ENCODE results near the gene LMAN1. TPM values are rescaled to one million over a fixed set of nuclear protein-coding genes. Genes with fewer than 3 reads are reported as not detected.

LMAN1 gene
- total RNA-seq, 1 donor from 2014 or later, result 82.5 TPM

DNA sequence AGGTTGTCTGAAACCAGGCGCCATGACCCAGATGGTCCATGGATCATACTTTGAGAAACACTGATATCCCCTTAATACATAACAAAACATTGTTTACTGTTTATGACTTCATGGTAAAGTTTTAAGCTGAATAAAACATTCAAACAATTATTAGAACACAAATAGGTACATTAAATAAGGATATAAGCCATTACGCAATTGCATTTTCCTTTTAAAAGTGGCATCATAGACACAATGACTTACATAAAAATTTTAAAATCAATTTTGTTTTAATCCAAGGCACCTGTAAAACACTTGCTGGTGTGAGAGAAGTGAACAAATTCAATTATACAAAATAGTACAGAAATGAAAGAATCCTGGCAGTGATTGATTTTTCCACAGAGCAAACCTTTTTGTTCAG lies 30.4 kb downstream of the LMAN1 start:
- no peaks in the 10 kb centered on the region for H3K4me1 Mint-ChIP-seq (ENCODE audit: unreplicated experiment)
- no peak for DNase-seq (ENCODE audit: extremely low spot score, unreplicated experiment)
- TF ChIP-seq, protein P1, sequence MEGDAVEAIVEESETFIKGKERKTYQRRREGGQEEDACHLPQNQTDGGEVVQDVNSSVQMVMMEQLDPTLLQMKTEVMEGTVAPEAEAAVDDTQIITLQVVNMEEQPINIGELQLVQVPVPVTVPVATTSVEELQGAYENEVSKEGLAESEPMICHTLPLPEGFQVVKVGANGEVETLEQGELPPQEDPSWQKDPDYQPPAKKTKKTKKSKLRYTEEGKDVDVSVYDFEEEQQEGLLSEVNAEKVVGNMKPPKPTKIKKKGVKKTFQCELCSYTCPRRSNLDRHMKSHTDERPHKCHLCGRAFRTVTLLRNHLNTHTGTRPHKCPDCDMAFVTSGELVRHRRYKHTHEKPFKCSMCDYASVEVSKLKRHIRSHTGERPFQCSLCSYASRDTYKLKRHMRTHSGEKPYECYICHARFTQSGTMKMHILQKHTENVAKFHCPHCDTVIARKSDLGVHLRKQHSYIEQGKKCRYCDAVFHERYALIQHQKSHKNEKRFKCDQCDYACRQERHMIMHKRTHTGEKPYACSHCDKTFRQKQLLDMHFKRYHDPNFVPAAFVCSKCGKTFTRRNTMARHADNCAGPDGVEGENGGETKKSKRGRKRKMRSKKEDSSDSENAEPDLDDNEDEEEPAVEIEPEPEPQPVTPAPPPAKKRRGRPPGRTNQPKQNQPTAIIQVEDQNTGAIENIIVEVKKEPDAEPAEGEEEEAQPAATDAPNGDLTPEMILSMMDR (conservative IDR thresholded peaks at IDR 0.05), result no peak
- H3K9me3 Mint-ChIP-seq, result no peaks in the 10 kb centered on the region
- H3K27me3 Mint-ChIP-seq, result no peaks in the 10 kb centered on the region
- no peak overlapping the region for H3K27ac Mint-ChIP-seq
- peaks cover 45% of the 10 kb centered on the region for H3K36me3 Mint-ChIP-seq
- H3K4me3 Mint-ChIP-seq, result no peak overlapping the region

DNA sequence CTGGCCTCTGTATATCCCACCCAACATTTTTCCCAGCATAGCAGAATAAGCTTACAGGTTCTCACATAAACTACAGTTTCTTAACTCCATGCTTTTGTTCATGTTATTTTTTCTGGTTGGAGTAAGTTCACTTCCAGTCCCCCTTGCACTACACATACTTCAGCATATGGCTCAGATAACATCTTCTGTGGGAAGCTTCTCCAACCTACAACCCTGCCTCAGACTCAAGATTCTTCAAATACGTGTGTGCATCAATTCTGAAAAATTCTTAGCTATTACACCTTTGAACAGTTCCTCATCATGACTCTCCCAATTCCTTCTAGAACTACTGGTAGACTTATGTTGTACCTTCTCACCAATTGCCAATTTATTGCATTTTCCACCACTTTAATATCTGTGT lies 33.1 kb downstream of the LMAN1 start:
- no peaks in the 10 kb centered on the region for H3K4me1 Mint-ChIP-seq (ENCODE audit: unreplicated experiment)
- no peaks in the 10 kb centered on the region for H3K27me3 Mint-ChIP-seq
- no peak overlapping the region for H3K4me3 Mint-ChIP-seq
- TF ChIP-seq, protein P1 (conservative IDR thresholded peaks at IDR 0.05), result no peak
- no peak overlapping the region for H3K27ac Mint-ChIP-seq
- DNase-seq (ENCODE audit: extremely low spot score, unreplicated experiment), result no peak
- no peaks in the 10 kb centered on the region for H3K9me3 Mint-ChIP-seq
- peaks cover 38% of the 10 kb centered on the region for H3K36me3 Mint-ChIP-seq

DNA sequence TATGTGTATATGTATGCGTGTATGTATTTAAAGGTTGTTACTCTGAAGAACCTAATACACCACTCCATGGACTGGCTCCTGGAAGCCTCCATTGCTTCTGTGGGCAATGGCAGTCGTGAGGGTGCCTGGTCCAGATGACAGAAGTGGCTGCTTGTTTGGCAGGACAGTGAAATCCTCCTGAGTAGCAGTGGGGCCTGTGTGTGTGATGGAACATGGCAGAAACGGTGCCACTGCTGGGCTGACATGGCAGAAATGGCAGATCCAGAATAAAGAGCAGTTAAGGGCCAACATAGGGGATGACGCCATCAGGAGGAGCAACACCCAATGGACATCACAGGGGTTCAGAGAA lies 34.5 kb downstream of the LMAN1 start:
- Mint-ChIP-seq H3K4me3 (no peak overlapping the region), H3K36me3 (peaks cover 34% of the 10 kb centered on the region), H3K4me1 (ENCODE audit: unreplicated experiment) (no peaks in the 10 kb centered on the region), H3K9me3 (no peaks in the 10 kb centered on the region), H3K27me3 (no peaks in the 10 kb centered on the region), H3K27ac (no peak overlapping the region)
- DNase-seq (ENCODE audit: extremely low spot score, unreplicated experiment), result peak; percentile 42
- TF ChIP-seq, protein P1 (conservative IDR thresholded peaks at IDR 0.05), result no peak

DNA sequence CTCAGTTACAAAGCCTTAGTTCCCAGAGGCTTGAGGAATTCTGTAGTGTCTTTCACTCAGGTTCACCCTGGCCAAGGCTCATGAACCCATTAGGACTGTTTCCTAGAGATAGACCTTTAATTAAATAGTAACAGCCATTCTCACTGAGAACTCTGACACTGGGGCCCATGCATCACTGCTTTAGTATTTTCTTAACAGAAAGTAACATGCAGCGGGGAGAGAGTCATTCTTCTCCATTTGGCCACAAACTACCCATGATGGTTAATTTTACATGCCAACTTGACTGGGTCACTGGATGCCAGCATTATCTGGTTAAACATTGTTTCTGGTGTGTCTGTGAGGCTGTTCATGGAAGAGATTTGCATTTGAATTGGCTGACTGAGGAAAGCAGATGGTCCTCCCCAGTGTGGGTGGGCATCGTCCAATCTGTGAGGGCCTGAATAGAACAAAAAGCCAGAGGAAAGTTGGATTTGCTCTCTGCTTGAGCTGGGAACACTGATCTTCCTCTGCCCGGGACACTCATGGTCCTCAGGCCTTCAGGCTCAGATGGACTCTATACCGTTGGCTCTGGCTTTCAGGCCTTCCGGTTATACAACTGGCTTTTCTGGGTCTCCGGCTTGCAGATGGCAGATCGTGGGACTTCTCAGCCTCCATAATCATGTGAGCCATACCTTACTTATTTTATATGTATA lies 35.0 kb downstream of the LMAN1 start:
- Mint-ChIP-seq H3K27ac (no peak overlapping the region), H3K4me3 (no peak overlapping the region), H3K9me3 (no peaks in the 10 kb centered on the region), H3K36me3 (peaks cover 32% of the 10 kb centered on the region), H3K27me3 (no peaks in the 10 kb centered on the region), H3K4me1 (ENCODE audit: unreplicated experiment) (no peaks in the 10 kb centered on the region)
- no peak for DNase-seq (ENCODE audit: extremely low spot score, unreplicated experiment)
- TF ChIP-seq, protein P1 (conservative IDR thresholded peaks at IDR 0.05), result no peak

DNA sequence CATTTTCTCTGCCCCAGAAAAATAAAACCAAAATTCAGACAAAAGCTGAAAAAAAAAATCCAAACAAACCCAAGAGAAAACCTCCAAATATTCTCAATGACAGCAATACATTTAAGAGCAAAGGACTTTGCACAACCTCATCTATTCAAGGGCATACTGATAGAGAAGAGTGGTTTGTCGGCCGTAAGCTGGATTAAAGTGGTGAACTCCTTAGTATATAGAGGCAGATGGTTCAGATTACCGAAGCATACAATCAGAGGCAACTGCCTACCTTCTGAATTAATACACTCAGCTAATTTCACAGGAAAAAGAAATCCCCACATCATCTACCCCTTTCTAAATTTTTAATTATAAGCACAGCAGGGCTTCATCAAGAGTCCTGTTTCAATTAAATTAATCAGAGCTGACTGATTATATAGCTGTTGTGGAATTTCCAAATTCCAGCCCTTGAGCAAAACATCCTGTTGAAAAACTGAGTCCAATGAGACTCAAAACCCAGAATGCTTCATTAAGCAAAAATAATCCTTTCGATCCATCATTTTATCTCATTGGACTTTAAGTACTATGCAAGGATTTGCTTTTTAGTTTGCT lies 40.5 kb downstream of the LMAN1 start, which contains the start of gene CPLX4:
TSS of gene CPLX4 (minus strand) at position 190 of the 591 bp plus-strand sequence. CDS start at position 3, 187 bp downstream.
- H3K27me3 Mint-ChIP-seq, result peaks cover 4% of the 10 kb centered on the region
- TF ChIP-seq, protein P1 (conservative IDR thresholded peaks at IDR 0.05), result no peak
- H3K4me1 Mint-ChIP-seq (ENCODE audit: unreplicated experiment), result no peaks in the 10 kb centered on the region
- no peak within 1 kb of the TSS for H3K27ac Mint-ChIP-seq
- no peaks in the 10 kb centered on the region for H3K36me3 Mint-ChIP-seq
- H3K9me3 Mint-ChIP-seq, result no peaks in the 10 kb centered on the region
- no peak within 1 kb of the TSS for H3K4me3 Mint-ChIP-seq
- DNase-seq (ENCODE audit: extremely low spot score, unreplicated experiment), result no peak
